IMR-90 (cell line): ENCODE results near the gene YPEL2. TPM values are rescaled to one million over a fixed set of nuclear protein-coding genes. Genes with fewer than 3 reads are reported as not detected.

Experiments
- ATAC-seq: fragments of 200-7000 bp; cut with Tn5 transposase; 2 replicates; pipeline ENCODE4 v1.9.1; 2020; ENCODE audit warnings: low read depth, mild to moderate bottlenecking, moderate library complexity
- BruUV-seq: library from RNA; stranded (reverse); fragments of 400-500 nt; replicated peaks from 2 replicates; lab custom pipeline; 2021; lab: Mats Ljungman, UMichigan
- CTCF ChIA-PET: fragments of 300-600 bp; formaldehyde crosslinking; extraction: SDS; loops from one replicate; lab custom pipeline; 2021; ENCODE audit warnings: antibody characterized with exemption; lab: Yijun Ruan, JAX
- POLR2A ChIA-PET: fragments of 300-600 bp; sonication (Branson Sonifier 250); formaldehyde crosslinking; loops from one replicate; lab custom pipeline; 2022; ENCODE audit warnings: antibody characterized with exemption; ENCODE audit not compliant: unreplicated experiment; lab: Charles Lee
- DNase-seq: peaks from one replicate; pipeline ENCODE4 v3.0.0; 2013
- H2AFZ ChIP-seq: replicated peaks from 2 replicates; pipeline ENCODE3; 2013; ENCODE audit warnings: low read length, mild to moderate bottlenecking; ENCODE audit not compliant: poor library complexity
- H2AK5ac ChIP-seq: 2 replicates; pipeline ENCODE4 v1.6.1; 2013; ENCODE audit warnings: low read depth, low read length, inconsistent platforms
- H2AK9ac ChIP-seq: replicated peaks from 2 replicates; pipeline ENCODE3; 2013; ENCODE audit warnings: mild to moderate bottlenecking, low read depth, low read length, moderate library complexity; ENCODE audit not compliant: poor library complexity
- H2BK120ac ChIP-seq: 2 replicates; pipeline ENCODE4 v1.6.1; 2013; ENCODE audit warnings: low read depth, low read length, inconsistent platforms
- H2BK15ac ChIP-seq: 3 replicates; pipeline ENCODE4 v1.6.1; 2013; ENCODE audit warnings: low read depth, low read length, inconsistent platforms
- H2BK20ac ChIP-seq: 2 replicates; pipeline ENCODE4 v1.6.1; 2013; ENCODE audit warnings: low read depth, mild to moderate bottlenecking, inconsistent platforms, low read length, moderate library complexity
- H2BK5ac ChIP-seq: 2 replicates; pipeline ENCODE4 v1.6.1; 2013; ENCODE audit warnings: mild to moderate bottlenecking, low read depth, low read length, inconsistent platforms; ENCODE audit not compliant: poor library complexity, severe bottlenecking
- H3K14ac ChIP-seq: replicated peaks from 2 replicates; pipeline ENCODE4 v1.6.1; 2013; ENCODE audit warnings: low read depth, low read length, inconsistent platforms
- H3K18ac ChIP-seq: 2 replicates; pipeline ENCODE4 v1.6.1; 2013; ENCODE audit warnings: low read depth, low read length, control low read depth
- H3K23ac ChIP-seq: 2 replicates; pipeline ENCODE4 v1.6.1; 2013; ENCODE audit warnings: low read depth, low read length, inconsistent platforms
- H3K27ac ChIP-seq: 2 replicates; pipeline ENCODE4 v1.5.1; 2013; ENCODE audit warnings: mild to moderate bottlenecking, control low read depth, low read length; ENCODE audit not compliant: insufficient read depth
- H3K27me3 ChIP-seq: 2 replicates; pipeline ENCODE4 v1.6.1; 2013; ENCODE audit warnings: low read length; ENCODE audit not compliant: control insufficient read depth, insufficient read depth
- H3K36me3 ChIP-seq: 2 replicates; pipeline ENCODE4 v1.6.1; 2013; ENCODE audit warnings: low read length, mixed read lengths; ENCODE audit not compliant: control insufficient read depth, insufficient read depth
- H3K4ac ChIP-seq: 2 replicates; pipeline ENCODE4 v1.6.1; 2013; ENCODE audit warnings: low read depth, low read length, inconsistent platforms
- H3K4me1 ChIP-seq: 2 replicates; pipeline ENCODE4 v1.6.1; 2013; ENCODE audit warnings: low read length, mixed read lengths; ENCODE audit not compliant: control insufficient read depth, insufficient read depth
- H3K4me2 ChIP-seq: 2 replicates; pipeline ENCODE4 v1.6.1; 2013; ENCODE audit warnings: low read depth, mild to moderate bottlenecking, control low read depth, low read length, moderate library complexity
- H3K4me3 ChIP-seq: 2 replicates; pipeline ENCODE4 v1.5.1; 2013; ENCODE audit warnings: low read depth, mild to moderate bottlenecking, control low read depth, low read length, moderate library complexity; ENCODE audit not compliant: insufficient read depth
- H3K56ac ChIP-seq: 2 replicates; pipeline ENCODE4 v1.6.1; 2013; ENCODE audit warnings: low read length, inconsistent platforms; ENCODE audit not compliant: insufficient read depth; ENCODE audit errors: extremely low read depth
- H3K79me1 ChIP-seq, 2 experiments: 2 replicates each; pipeline ENCODE4 v1.6.1; 2013; ENCODE audit warnings: low read length in 2 of 2, inconsistent platforms in 1 of 2, low read depth in 1 of 2
- H3K9ac ChIP-seq: 2 replicates; pipeline ENCODE4 v1.6.1; 2013; ENCODE audit warnings: low read depth, low read length, control low read depth
- H3K9me1 ChIP-seq: 2 replicates; pipeline ENCODE4 v1.6.1; 2013; ENCODE audit warnings: low read length, inconsistent platforms; ENCODE audit not compliant: insufficient read depth
- H3K9me3 ChIP-seq: 2 replicates; pipeline ENCODE4 v1.6.1; 2013; ENCODE audit warnings: low read length; ENCODE audit not compliant: control insufficient read depth, insufficient read depth
- H4K20me1 ChIP-seq: 2 replicates; pipeline ENCODE4 v1.6.1; 2013; ENCODE audit warnings: low read length, inconsistent platforms; ENCODE audit not compliant: insufficient read depth
- H4K5ac ChIP-seq: 2 replicates; pipeline ENCODE4 v1.6.1; 2013; ENCODE audit warnings: mild to moderate bottlenecking, low read depth, low read length, control low read depth
- H4K8ac ChIP-seq, 2 experiments: 2 replicates each; pipeline ENCODE4 v1.6.1; 2013; ENCODE audit warnings: low read depth in 2 of 2, low read length in 2 of 2, control low read depth in 1 of 2, inconsistent platforms in 1 of 2
- H4K91ac ChIP-seq: 2 replicates; pipeline ENCODE4 v1.6.1; 2013; ENCODE audit warnings: low read depth, low read length, inconsistent platforms; ENCODE audit not compliant: insufficient read depth
- BHLHE40 ChIP-seq: fragments of 150-350 bp; IDR thresholded peaks from 2 replicates; pipeline ENCODE4 v1.6.1; 2016; ENCODE audit warnings: mild to moderate bottlenecking, low read depth, low read length
- FOS ChIP-seq: fragments of 150-350 bp; IDR thresholded peaks from 2 replicates; pipeline ENCODE4 v1.6.1; 2016; ENCODE audit warnings: low read depth, low read length
- MAZ ChIP-seq: IDR thresholded peaks from 2 replicates; pipeline ENCODE4 v1.6.1; 2012; ENCODE audit warnings: low read depth, mild to moderate bottlenecking, low read length, improper control_type of control experiment, moderate library complexity, borderline replicate concordance
- POLR2A ChIP-seq: IDR thresholded peaks from 2 replicates; pipeline ENCODE4 v1.6.1; 2012; ENCODE audit warnings: mild to moderate bottlenecking, low read depth, low read length
- WGBS, 2 experiments: methylation state at CpG; one replicate each; pipeline versions ENCODE4 v1.1.5 to v1.1.7; 2013; ENCODE audit warnings: missing lambda C conversion rate in 2 of 2; ENCODE audit not compliant: insufficient read length in 1 of 2; ENCODE audit errors: extremely low coverage in 2 of 2; 5-methylcytosine and 5-hydroxymethylcytosine counted together
- dilution Hi-C: fragments of 300-500 bp; cut with HindIII; formaldehyde crosslinking; loops from one replicate; pipeline ENCODE4 v1.14.3; 2018; ENCODE audit warnings: low sequenced_read_pairs; ENCODE audit not compliant: unreplicated experiment
- in situ Hi-C: fragments of 300-500 bp; cut with MboI; formaldehyde crosslinking; loops from 3 replicates; pipeline ENCODE4 v1.14.3; 2019; ENCODE audit warnings: low sequenced_read_pairs, inconsistent platforms, mixed read lengths
- intact Hi-C: fragments of 100-400 bp; cut with micrococcal nuclease; formaldehyde crosslinking; loops from 2 replicates; pipeline ENCODE4 v1.10.0; 2022
- polyA plus RNA-seq, 3 experiments: library from polyadenylated mRNA; depleted of rRNA; stranded (reverse); fragments of >200 nt; gene quantifications; 2 replicates each; pipeline ENCODE4 v1.2.3, GENCODE V29; 2012; ENCODE audit warnings: low replicate concordance in 1 of 3
- total RNA-seq: library from RNA; depleted of rRNA; stranded (reverse); fragments of >200 nt; gene quantifications from 2 replicates; pipeline ENCODE4 v1.2.3, GENCODE V29; 2012

YPEL2 gene
- total and polyA plus RNA-seq, 2 of the 4 experiments (the other 2 are of a cell fraction) = 2.3 to 3.4 TPM

DNA sequence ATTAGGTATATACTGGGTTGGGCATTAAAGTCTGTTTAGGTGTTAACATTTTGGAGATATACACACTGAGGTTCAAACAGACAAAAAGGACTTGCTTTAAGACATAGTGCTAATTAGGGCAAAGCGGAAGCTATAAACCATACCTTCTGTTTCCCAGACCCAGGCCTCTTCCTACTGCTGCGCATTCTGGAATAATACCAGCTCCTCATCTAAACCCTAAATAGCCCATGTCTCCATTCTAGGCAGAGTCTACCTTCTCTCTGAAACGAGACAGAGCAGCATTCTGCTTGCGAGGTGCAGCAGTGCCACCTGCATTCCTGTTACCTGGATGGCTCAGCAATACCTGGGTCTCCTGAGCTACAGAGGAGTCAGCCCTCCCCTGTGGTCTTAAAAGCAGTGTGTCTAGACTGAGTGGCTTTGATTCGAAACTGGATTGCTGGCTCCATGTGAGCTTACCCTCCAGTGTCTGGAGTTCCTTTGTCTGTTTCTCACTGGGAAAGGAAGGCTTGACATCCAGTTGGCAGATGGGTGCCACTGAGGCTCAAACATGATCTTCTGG lies 6.4 kb downstream of the YPEL2 start:
- Histone ChIP-seq H2BK120ac (no peak overlapping the region), H2AFZ (no peak overlapping the region), H3K9me1 (peaks cover 4% of the 10 kb centered on the region; the same call in 1 of the 2 replicates), H3K79me1 (peaks cover 3 to 17% of the 10 kb centered on the region in 2 experiments; a peak in 1 of 4 replicates), H3K14ac (no peak overlapping the region), H4K91ac (no peak overlapping the region), H3K23ac (no peak overlapping the region), H3K4ac (no peak overlapping the region), H3K4me3 (no peak overlapping the region), H3K27me3 (peaks cover 30% of the 10 kb centered on the region), H2BK20ac (no peak overlapping the region), H3K18ac (no peak overlapping the region), H3K27ac (no peak overlapping the region), H3K36me3 (no peaks in the 10 kb centered on the region), H3K9me3 (no peaks in the 10 kb centered on the region), H2BK5ac (no peak overlapping the region), H4K8ac (no peak overlapping the region), H3K56ac (no peak overlapping the region), H2AK9ac (no peak overlapping the region), H2AK5ac (no peak overlapping the region), H4K20me1 (peaks cover 19% of the 10 kb centered on the region; the same call in 1 of the 2 replicates), H2BK15ac (no peak overlapping the region), H3K9ac (no peak overlapping the region), H3K4me2 (no peak overlapping the region), H3K4me1 (peaks cover 1% of the 10 kb centered on the region; the same call in 1 of the 2 replicates), H4K5ac (no peak overlapping the region)
- in situ Hi-C loops (no loop called here), intact Hi-C loops (no loop called here), dilution Hi-C loops (no loop called here)
- ChIA-PET CTCF (interaction anchor here (0.6 kb wide), 1 partner anchor 121 kb away, joined by 3 read pairs; no protein-coding TSS in a partner anchor), POLR2A (no interaction called here)
- ATAC-seq (no peak), DNase-seq (no peak)
- no peak for TF ChIP-seq POLR2A
- no peak for TF ChIP-seq MAZ
- TF ChIP-seq BHLHE40 = no peak
- no peak for TF ChIP-seq FOS
- whole genome bisulfite sequencing, 2 experiments = 100% methylated on average over 2 of the region's 5 CpGs; no CpG with 5 or more reads in 1 of the 2 experiments
- no TSS peak for BruUV-seq
